Erythroblast (primary cell): ENCODE results near the gene TEX35.

Source experiments
- DNase-seq, 2 experiments: peaks; one replicate each; lab custom pipeline; 2025; lab: John Stamatoyannopoulos, UW
- GATA1 ChIP-seq: IDR thresholded peaks from 2 replicates; pipeline ENCODE4 v1.6.1; 2011; ENCODE audit warnings: low read depth, mild to moderate bottlenecking, control low read depth, low read length, moderate library complexity
- POLR2A ChIP-seq: IDR thresholded peaks from 2 replicates; pipeline ENCODE4 v1.6.1; 2011; ENCODE audit warnings: mild to moderate bottlenecking, low read length

The TEX35 gene

GRCh38 chr1:178516110-178516509, 3.2 kb downstream of the TEX35 start:
- TF ChIP-seq GATA1 = no peak
- TF ChIP-seq POLR2A = no peak
- DNase-seq = no peak

DNA sequence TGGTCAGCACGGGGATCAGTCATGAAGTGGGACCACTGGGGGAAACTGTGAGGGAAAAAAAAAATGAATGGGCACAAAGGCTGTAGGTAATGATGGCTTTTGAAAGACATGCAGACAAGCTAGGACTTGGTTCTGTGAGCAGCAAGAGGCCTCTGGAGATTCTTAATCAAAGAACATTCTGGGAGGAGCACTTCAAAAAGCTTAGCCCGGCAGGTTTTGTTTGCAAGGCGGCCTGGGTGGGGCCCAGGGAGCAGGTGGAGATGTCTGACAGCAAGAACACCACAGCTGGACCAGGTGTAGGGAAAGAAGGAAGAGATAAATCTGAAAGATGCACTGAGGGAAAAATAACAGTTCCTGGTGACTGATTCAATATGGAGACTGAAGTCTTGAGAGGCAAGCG, 6.0 kb downstream of the TEX35 start:
- no peak for DNase-seq
- no peak for TF ChIP-seq POLR2A
- no peak for TF ChIP-seq GATA1

DNA sequence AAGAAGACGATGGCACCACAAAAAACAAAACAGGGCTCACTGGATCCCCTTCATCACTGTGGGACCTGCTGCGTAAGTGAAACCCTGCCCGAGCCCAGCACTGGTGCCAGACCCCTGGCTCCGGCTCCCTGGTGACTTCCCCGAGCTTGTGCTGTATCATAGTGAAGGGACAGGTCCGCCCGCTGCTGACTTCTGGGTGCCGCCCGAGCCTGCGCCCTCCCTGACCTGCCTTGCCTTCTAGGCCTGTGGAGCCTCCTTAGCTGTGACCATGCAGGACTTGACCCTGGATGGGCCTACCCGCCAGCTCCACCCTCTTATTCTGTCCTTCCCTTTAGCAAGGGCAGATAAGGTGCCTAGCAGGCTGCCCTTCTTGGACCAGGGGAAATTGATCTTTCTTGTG, 7.9 kb downstream of the TEX35 start:
- DNase-seq = no peak
- no peak for TF ChIP-seq GATA1
- TF ChIP-seq POLR2A = no peak

GRCh38 chr1:178521241-178521640, 8.3 kb downstream of the TEX35 start:
- TF ChIP-seq POLR2A (no peak), GATA1 (no peak)
- no peak for DNase-seq

DNA sequence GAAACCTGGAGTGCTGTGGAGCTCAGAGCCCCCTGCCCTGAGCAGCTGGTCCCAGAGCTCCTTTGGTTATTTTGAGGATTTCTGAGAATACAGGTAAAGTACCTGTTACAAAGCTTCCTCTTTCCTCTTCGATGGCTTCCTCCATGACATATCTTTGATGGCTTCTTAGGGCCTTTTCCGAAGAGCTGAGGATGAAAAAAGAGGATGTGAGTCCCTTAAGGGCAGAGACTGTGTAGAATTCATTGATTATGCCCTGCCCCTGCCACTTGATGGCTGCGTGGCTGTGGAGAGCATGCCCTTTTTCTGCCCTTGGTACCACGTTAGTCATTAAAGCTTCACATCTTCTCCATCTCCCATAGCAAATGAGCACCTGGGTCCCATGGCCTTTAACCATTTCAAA, 14.2 kb downstream of the TEX35 start:
- TF ChIP-seq GATA1 (no peak), POLR2A (no peak)
- no peak for DNase-seq

DNA sequence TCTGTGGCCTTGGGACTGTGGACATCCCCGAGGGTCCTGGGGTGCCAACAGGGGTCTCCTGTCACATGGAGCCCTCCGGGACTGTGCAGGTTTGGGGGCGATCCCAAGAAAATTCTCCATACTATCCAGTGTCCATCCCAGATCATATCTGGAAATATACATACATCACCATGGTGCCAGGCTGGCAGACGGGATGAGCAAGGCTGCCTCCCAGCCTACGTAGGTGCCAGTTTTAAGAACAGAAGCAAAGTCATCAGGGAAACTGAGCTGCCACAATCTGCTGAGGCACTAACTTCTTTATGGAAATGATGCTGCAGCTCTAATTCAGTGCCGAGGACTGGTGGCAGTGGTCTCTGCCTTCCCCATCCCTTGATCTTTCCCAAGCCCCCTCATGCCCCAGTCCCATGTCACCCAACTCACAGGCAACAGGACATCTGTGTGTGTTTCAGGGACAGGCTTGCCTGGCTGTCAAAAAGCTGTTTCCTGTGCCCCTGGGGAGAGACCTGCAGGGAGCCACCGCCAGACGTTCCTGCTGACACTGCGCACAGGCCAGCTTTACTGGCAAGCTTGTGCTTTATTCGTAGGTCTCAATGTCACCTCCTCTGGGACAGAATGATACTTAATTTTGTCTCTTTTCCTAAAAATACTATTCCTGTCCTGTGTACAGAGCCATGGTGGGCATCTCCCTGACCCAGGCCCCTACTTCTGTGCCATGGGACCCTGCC, 15.5 kb downstream of the TEX35 start:
- DNase-seq = no peak
- TF ChIP-seq POLR2A (no peak), GATA1 (no peak)

- no peak for DNase-seq
- TF ChIP-seq POLR2A = no peak
- no peak for TF ChIP-seq GATA1
Observed at GRCh38 chr1:178528953-178529335, 16.0 kb downstream of the TEX35 start.

DNA sequence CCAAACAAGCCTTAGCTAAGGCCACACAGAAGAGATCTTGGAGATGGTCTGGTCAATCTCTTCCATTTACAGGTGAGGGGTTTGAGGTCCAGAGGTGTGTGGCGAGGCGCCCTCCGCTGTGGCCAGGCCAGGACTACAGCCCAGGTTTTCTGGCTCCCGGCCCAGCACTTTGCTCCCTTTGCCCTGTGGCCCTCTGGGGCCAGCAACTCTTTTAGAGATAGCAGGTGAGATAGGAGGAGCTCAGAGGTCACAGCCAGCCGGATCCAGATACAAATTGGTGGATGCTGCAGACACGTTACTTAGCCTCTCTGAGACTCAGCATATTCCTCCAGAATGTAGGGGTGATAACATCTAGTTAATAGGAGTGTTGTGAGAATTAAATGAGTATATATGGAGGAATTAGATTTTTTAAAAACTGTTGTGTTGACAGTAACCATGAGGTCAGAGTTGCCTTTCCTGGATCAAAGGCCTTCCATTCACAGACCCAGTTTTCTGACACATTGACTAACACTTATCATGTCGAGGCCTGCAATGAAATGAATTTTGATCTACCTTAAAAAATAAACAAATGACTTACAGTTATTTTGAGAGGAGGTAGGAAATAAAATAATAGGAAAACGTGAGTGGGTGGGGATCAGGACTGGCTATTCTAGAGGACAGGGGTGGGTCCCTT, 16.6 kb downstream of the TEX35 start:
- TF ChIP-seq GATA1 (no peak), POLR2A (no peak)
- DNase-seq = no peak

- DNase-seq = no peak
- TF ChIP-seq POLR2A = no peak
- TF ChIP-seq GATA1 = no peak
Observed at GRCh38 chr1:178530037-178530402, 17.1 kb downstream of the TEX35 start.

- DNase-seq = no peak
- no peak for TF ChIP-seq GATA1
- TF ChIP-seq POLR2A = no peak
Observed at GRCh38 chr1:178530502-178530901, 17.6 kb downstream of the TEX35 start.

- TF ChIP-seq POLR2A (no peak), GATA1 (no peak)
- no peak for DNase-seq
Observed at GRCh38 chr1:178531887-178532286, 19.0 kb downstream of the TEX35 start.

DNA sequence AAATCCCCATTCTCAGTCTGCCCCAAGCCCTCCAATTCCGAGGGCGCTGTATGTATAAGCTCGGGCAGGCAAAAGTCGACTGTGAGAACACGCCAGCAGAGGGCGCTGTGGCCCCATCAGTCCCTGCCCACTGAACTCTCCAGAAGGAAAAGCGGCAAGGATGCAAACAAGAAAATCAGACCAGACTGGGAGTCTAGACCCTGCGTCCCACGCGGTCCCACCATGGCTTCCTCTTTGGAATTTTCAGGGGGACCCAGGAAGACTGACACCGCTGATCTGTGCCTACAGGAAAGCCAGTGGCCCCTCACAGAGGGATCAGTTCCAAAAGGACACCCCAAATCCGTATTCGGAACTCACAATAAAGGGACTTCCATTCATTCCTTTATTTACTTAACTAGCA, 19.5 kb downstream of the TEX35 start:
- DNase-seq = peak; percentile 76 to 90
- TF ChIP-seq GATA1 (no peak), POLR2A (no peak)

DNA sequence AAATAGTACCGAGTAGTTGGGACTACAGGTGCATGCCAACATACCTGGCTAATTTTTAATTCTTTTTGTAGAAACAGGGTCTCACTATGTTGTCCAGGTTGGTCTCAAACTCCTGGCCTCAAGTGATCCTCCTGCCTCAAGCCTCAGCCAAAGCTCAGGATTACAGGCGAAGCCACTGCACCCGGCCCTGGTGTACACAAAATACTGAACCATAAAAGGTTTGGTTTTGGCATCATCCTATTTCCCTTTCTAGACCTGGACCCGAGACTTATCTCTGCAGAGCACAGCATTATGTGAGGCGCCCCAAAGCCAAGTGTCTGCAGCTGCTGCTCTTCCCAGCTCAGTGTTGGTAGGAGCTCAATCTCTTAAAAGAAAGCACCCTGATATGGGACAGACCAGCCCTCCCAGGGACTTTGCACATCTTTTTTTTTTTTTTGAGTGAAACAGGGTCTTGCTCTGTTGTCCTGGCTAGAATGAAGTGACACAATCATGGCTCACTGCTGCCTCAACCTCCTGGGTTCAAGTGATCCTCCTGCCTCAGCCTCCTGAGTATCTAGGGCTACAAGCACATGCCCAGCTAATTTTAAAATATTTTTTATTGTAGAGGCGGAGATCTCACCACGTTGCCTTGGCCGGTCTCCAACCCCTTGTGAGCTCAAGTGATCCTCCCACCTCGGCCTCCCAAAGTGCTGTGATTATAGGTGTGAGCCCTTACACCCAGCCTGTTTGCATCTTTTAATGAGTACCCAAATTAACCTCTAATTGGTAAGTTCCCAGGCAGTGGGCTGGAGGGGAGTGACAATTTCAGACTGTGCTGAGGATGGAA, 20.4 kb downstream of the TEX35 start:
- DNase-seq = peak; percentile 18 to 29
- TF ChIP-seq POLR2A = no peak
- no peak for TF ChIP-seq GATA1
